NOMO-1 treated with DMSO at 0.1 percent for 48 hours (cell line): Measurements from ENCODE around the gene ASAP2.

Source experiments
- DNase-seq: peaks from one replicate; lab custom pipeline; 2025; ENCODE audit not compliant: unreplicated experiment; lab: John Stamatoyannopoulos, UW

The ASAP2 gene

DNA sequence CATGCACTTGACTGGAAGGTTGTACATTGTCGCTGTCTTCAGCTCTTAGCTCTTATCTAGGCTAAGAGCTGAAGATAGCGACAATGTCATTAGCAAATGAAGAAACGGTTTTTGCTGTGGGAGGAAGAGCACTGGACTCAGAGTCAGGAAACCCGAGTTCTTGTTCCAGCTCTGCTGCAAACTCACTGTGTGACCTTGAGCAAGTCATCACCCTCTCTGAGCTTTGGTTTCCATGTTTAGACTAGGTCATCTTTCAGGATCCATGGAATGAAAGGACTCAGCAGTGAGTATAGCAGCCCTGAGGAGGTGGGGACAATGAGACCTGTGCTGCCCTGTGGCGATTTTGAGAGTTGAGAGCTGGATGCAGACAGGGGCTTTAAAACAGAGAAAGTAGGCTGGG, 85.3 kb downstream of the ASAP2 start:
- DNase-seq = no peak

DNA sequence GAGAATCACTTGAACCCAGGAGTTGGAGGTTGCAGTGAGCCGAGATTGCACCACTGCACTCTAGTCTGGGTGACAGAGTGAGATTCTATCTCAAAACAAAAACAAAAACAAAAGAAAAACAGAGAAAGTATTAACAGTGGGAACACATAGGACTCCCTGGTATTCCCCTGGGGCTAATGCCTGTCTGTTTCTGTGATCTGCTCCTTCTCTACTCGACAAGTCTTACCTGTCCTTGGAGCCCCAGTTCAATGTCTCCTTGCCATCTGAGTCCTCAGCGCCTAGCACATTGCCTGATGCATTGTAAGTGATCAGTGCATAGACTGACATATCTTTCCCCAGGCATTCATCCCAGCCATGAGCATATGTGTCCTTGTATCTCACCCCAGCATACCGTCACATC, 85.8 kb downstream of the ASAP2 start:
- no peak for DNase-seq

DNA sequence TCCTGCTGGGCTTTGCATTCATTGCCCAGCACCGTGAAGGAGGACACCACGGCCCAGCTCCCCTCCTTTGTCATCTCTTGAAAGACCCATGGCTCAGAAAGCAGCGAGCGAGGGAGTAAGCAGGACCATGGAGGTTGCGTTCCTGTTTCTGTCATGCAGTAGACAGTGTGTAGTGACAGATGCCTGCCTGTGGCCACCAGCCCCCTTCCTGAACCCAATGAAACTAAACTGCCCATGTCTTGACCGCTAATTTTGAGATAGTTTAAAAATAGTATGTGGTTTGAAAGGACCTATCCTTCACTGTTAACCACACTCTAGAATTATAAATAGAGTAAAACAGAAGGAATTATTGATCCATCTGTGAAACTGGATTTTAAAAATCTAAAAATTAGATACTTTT, 88.2 kb downstream of the ASAP2 start:
- peak; percentile 13 for DNase-seq

DNA sequence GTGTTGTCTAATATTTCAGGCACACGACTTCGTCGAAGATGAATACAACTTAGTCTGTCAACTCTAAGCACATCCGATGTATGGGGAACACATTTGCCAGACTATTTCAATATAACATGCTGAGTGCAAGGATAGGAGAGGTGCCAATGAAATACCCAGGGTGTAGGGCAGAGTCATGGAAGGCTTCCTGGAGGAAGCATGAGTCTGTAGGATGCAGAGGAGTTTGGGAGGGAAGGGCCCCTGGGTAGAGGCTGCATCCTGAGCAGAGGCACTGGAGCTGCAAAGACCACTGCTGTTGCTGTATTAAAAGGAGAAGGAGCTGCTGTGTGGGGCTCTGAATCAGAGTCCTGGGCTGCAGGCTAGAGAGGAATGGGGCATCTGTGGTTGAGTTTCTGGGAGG, 89.9 kb downstream of the ASAP2 start:
- no peak for DNase-seq

DNA sequence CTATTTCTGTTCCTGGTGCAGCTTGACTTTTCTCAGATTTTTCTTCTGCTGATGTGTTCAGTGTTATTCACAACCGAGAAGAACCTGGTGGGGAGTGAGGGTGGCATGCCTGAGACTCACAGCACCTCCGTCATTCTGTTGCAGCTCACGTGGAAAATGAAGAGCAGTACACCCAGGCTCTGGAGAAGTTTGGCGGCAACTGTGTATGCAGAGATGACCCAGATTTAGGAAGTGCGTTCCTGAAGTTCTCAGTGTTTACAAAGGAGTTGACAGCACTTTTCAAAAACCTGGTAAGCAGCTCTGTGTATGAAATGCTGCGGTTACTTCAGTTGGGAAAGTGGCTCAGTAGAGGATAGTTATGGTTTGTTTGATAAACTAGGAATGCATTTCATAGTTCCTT, 90.5 kb downstream of the ASAP2 start:
- no peak for DNase-seq

DNA sequence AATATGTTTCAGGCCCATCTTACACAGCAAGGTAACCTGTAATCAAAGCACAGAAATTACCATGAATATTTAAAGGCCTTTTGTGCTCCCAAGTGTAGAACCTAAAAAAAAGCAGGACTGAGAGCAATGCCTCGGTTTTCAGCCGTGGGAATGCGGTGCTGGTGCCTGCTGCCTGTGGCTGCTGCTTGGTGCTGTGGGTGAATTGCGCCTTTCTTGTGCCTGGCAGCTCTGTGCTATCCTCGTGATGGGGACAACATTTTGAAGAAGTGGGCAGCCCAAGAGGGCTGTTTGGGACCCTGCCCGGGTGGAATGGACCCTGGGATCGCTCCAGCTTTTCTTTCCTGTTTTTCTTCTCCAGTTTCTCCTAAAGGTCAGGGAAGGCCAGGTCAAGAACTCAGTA, 91.2 kb downstream of the ASAP2 start:
- DNase-seq = no peak

DNA sequence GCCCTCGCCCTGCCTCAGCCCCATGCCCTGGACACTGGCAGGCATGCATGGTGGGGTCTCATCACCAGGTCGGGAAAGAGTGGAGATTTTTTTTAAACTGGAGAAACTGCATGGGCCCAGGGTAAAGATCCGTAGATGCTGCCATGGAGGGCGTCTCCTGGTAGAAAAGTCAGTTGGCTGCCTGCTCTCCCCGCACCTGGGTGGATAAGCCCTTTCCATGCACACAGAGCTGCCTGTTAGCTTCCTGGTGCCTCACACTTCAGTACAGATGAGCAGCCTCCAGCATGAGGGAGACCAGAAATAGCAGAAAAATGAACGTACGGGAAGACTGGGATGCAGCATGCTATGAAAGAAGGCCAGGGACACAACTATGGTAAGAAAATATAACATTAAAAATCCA, 92.0 kb downstream of the ASAP2 start:
- no peak for DNase-seq

DNA sequence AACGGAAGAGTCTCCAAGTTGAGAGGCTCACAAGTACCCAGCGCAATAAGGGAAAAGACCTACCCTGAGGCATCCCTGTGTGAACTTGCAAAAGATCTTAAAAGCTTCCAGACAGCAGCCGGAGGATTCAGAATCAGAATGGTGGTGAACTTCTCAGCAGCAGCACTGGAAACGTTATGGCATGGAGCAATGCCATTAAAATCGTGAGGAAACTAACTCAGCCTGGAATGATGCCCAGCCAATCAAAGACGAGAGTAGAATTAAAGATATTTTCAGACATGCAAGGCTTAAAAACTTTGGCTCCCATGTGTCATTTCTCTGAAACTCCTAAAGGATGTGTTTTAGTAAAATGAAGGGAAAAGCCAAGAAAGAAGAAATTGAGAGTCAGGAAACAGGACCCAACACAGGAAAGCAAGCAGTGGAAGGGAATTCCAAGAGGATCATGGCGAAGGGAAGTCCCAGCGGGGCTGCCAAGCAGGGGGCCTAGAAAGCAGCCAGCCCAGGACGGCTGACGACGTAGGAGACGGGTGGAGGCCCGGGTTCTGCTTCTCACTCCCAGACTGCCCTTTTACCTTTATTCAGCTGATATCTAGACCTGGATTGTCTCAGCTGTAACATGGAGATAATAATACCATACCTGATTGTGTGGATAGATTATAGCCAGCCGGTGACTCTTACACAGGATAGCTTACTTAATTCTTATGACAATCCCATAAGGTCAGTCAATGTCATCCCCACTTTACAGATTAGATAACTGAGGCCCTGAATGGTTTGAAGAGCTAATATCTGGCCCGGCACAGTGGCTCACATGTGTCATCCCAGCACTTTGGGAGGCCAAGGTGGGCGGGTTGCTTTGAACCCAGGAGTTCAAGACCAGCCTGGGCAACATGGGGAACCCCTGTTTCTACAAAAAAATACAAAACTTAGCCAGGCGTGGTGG, 92.8 kb downstream of the ASAP2 start:
- DNase-seq = no peak

DNA sequence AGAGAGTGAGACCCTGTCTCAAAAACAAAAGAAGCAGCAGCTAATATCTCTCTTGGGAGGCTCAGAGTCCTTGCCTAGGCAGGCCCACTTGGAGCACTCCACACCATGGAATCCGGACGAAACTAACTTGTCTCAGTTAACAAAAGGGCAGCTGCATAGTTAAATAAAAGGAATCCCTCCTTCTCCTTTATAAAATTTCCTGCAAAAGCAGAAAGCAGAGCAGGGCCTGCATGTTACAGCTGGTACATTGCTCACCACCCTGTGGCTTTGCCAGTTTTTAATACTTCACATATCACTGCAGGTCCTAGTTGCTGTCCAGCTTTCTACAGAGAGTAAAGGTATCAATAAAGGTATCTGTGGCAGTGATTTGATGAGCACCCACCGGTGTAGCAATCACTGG, 93.6 kb downstream of the ASAP2 start:
- DNase-seq = no peak

DNA sequence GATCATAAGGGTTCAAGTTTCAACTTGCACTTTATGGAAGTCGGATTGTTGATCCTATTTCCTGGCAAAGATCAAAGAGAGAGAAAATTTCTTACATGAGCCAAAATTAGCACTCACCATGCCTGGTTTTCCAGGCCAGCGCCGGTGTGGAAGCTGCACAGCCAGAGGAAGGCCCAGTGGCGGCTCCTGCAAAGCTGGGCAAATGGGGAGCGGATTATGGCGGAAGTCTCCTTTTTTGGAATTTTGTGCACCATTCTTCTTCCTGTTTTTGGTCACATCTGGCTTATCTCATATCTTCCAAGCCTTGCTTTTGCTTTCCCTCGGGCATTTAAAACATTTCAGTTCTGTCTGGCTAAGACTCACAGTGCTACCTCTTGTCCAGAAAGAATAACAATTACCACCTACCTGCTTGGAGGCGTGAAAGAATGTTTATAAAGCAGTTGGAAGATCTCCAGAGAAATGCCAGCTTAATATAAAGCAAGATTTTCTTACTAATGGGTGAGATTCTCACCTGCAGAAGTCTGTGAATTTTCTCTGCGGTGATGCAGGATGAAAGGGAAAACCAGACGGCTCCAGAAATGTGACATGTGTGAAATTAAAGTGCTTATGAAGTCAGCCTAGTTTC, 94.3 kb downstream of the ASAP2 start:
- DNase-seq = no peak

DNA sequence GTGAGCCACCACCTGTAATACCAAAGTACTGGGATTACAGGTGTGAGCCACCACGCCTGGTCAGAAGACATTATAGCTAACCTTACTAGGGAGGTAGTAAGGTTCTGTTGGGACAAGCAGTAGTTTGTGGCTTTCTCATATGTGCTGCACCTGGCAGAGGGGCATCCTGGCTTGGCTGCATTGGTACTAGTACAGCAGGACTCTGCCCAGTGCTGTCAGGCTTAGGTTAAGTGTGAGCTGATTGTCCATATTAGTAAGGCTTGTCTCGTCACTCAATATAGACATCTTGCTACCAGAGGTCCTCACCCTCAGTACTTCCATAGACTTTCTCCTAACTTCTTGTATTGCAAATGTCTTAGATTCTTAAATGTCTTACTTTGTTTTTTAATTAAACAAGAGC, 96.1 kb downstream of the ASAP2 start:
- DNase-seq = no peak

DNA sequence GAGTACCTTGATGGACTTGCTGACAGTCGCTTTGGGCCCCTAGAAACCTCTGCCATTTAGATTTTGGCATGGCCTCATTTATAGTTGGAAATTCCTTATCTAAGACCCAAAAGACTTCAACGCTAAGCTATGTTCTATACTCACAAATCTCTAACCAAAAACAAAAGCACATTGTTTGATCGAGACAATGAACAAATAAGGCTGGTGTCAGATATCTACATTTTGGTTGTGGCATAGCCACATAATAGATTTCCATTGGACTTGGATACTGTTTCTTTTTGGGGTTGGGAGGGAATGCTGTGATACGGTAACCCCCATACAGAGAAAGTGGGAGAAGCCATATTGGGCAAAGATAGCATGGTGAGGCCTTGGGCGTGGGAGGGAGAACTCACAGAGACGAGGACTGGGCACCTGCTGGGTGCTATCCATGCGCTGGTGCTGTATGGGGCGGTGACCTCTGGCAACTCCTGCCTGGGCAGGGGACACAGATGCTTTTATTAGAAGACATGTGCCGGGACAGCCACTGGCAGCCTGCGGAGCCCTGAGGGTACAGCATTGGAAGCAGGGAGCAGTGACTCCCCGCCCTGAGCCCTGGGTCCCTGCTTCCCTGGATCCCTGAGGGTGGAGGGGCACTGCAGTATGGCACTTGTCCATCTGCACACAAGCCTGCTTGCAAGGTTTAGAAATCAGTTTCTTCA, 97.1 kb downstream of the ASAP2 start:
- no peak for DNase-seq

DNA sequence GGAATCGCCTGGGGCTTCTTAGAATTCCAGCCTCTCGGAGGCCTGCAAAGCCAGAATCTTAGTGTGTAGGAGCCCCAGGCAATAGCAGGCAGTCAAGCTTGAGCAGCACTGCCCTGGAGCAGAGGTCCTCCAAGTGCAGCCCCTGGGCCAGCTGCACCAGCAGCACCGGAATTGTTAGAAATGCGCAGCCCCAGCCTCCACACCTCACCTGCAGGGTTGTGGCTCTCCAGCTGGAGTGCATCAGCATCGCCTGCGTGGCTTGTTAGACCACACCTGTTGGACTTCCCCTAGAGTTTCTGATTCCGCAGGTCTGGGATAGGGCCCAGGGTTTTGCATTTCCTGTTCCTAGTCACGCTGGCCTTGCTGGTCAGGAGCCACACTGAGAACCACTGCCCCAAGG, 100.3 kb downstream of the ASAP2 start:
- DNase-seq = no peak

DNA sequence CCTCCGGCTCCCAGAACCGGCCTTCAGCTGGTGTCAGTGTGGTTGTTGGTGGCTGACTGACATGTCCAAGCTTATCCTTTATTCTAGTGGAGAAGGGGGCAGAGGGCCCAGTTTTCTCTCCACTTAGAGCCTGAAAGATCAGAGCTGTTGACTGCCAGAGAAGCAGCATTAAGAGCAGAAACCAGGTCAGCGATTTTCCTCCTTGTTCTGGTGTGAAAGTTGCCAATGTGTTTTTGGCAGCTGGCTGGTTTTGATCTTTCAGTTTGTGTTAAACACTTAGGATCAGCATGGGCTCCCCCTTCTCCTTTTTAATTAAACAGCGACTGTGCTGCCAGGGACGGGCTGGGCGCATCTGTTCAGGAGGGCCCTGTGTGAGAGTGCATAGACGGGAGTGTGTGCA, 100.9 kb downstream of the ASAP2 start:
- DNase-seq = no peak

DNA sequence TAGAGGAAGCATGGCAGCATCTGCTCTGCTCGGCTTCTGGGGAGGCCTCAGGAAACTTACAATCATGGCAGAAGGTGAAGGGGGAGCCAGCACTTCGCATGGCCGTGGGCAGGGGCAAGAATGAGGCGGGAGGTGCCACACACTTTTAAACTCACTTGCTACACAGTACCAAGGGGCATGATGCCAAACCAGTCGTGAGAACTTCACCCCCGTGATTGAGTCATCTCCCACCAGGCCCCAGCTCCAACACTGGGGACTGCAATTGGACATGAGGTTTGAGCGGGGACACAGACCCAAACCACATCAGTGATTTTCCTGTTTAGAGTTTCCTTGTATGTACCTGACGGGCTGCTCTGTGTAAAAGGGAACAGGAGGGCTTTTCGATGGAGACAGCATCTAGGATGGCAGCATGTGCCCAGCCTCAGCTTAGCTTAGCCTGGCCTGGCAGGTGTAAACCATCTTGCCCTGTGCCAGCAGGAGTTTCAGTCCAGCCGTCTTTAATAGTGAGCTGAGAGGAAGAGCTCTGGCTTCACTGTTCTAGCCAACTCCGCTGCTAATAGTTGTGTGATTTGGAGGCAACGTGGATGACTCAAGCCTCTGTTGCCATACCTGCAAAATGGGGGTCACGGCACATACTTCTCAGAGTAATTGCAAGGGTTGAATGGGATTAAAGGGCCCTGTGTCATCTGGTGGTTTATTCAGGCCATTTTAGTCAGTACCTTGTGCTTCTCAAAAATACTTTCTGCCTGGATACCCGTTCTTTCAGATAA, 101.8 kb downstream of the ASAP2 start:
- DNase-seq = no peak

DNA sequence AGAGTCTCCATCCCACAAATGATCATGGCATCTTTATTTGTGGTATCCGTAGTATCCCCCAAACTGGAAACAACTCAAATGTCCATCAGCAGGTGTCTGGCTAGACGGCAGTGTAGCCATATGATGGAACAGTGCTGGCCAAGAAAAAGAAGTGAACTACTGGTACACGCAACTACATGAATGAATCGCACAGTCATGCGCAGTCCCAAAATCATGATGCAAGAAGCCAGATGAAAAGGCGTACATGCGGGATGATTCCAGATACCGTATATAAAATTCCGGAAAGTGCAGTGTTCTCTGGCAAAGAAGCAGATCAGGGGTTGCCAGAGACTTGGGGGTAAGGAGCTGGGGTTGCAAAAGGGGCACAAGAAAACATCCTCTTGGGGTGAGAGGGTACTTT, 102.5 kb downstream of the ASAP2 start:
- no peak for DNase-seq

DNA sequence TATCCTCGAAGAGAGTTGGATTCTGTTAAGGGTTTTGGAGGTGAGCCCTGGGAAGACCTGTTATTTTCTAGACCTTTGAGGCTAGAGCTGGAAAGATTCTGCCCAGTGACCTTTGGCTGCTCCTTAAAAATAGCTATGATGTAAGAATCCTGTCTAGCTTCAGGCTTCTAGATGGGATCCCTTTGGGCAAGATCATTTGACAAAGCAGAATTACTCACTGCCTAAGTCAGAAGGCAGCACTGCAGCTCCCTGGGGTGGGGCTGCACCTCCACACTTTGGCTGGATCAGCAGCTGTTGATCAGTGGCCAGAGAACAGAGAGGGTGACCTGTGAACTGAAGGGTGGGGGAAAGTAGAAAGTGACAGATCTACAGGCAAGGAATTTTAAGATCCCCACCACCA, 103.8 kb downstream of the ASAP2 start:
- no peak for DNase-seq

DNA sequence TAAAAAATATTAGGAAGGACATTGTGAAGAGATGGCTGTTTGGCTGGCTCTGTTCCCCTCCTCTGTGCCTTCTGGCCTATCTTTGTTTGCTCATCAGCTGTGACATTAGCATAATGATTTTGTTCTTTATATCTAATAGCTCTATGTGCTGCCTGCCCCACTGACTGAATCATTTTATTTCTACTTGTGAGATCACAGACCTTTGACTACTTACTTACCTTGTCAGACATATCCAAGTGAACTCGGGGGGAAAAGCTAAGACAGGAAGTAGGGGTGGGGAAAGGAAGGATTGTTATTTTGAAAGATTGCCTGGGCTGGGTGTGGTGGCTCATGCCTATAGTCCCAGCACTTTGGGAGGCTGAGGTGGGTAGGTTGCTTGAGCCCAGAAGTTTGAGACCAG, 104.2 kb downstream of the ASAP2 start:
- DNase-seq = no peak

DNA sequence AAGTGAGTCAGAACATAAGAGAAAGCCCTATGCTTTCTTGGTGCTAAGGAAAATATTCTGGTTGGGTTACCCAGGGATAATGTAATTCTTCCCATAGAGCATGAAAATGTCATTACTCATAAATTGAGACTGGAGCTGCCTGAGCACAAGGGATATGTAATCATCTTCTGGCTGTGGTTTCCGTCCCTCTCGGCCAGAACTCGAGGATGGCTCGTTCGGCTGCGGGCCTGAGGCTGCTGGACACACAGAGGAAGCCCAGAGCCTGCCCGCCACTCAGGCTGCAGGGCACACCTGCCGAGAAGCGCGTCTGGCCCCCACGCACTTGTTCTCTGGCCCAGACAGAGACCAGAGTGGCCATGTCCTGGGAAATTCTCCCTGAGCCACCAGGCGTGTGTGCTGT, 104.9 kb downstream of the ASAP2 start:
- DNase-seq = no peak

DNA sequence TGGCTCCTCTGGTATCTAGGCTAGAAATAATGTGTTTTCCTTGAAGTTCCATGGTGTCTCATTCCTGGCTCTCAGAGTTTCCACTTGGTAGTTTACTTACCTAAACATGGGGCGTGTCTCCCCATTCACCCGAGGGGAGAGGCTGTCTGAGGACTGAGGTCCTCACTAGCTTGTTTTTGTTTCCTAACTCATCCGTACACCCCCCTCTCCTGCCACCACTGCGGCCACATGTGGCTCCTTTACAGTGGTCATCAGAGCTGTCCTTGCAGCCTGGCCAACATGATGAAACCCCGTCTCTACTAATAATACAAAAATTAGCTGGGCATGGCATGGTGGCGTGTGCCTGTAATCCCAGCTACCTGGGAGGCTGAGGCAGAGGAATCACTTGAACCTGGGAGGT, 106.0 kb downstream of the ASAP2 start:
- no peak for DNase-seq

DNA sequence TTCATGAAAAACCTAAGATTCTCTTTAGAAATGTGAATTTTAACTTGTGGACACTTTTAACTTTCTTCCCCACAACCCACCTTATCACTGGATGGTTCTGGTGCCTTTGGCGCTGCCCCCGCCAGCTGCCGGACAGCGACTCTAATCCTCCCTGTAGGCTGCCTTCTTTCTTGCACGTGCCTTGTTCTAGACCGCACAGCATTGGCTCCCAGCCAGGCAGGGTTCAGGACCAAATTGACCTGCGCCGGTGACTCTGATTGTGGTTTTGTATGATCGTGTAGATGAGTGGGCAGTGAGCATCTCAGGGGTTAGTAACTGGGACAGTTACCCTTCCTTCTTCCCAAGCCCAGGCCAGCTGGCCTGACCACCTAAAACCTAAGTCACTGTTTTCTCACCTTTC, 106.8 kb downstream of the ASAP2 start:
- DNase-seq = no peak
